Measurements from ENCODE around the gene GFPT1.

- TF ChIP-seq CTCF (IDR thresholded peaks at IDR 0.05; ENCODE audit: low read depth, low read length, missing input control) (no peak), FOXA1 (IDR thresholded peaks at IDR 0.05) (no peak), RXRA (IDR thresholded peaks at IDR 0.05) (no peak), YY1 (IDR thresholded peaks at IDR 0.05) (no peak), JUND (IDR thresholded peaks at IDR 0.05) (no peak), REST (IDR thresholded peaks at IDR 0.05) (no peak), GABPA (IDR thresholded peaks at IDR 0.05 in 1 of 2, conservative IDR thresholded peaks at IDR 0.05 in 1 of 2) (no peak), HNF4A (conservative IDR thresholded peaks at IDR 0.05) (no peak), TAF1 (conservative IDR thresholded peaks at IDR 0.05) (no peak)
- TF ChIP-seq, protein P1, sequence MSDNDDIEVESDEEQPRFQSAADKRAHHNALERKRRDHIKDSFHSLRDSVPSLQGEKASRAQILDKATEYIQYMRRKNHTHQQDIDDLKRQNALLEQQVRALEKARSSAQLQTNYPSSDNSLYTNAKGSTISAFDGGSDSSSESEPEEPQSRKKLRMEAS (IDR thresholded peaks at IDR 0.05) = no peak
Observed at GRCh38 chr2:69335311-69335710, 51.7 kb downstream of the GFPT1 start.

Data from liver (tissue), 3 donors.